H9 (cell line): ENCODE data around the gene RASA2. TPM values are rescaled to one million over a fixed set of nuclear protein-coding genes. Genes with fewer than 3 reads are reported as not detected.
A peak's percentile ranks its signal among the peaks of the same experiment; 100 is the strongest.

Experiments used
- DNase-seq: peaks from one replicate; pipeline ENCODE4 v3.0.0-alpha.2; 2017
- H2AFZ ChIP-seq: one replicate; pipeline ENCODE4 v1.6.1; 2013; ENCODE audit warnings: mild to moderate bottlenecking, low read length, control low read depth, moderate library complexity
- H2AK5ac ChIP-seq: 2 replicates; pipeline ENCODE4 v1.6.1; 2013; ENCODE audit warnings: low read length, control low read depth, mixed read lengths; ENCODE audit not compliant: insufficient read length
- H2BK120ac ChIP-seq: one replicate; pipeline ENCODE4 v1.6.1; 2013; ENCODE audit warnings: low read depth, mild to moderate bottlenecking, low read length, control low read depth, inconsistent platforms; ENCODE audit not compliant: poor library complexity, severe bottlenecking
- H2BK12ac ChIP-seq: 2 replicates; pipeline ENCODE4 v1.6.1; 2013; ENCODE audit warnings: low read length, control low read depth, mixed read lengths, low read depth; ENCODE audit not compliant: insufficient read length
- H2BK15ac ChIP-seq: 2 replicates; pipeline ENCODE4 v1.6.1; 2013; ENCODE audit warnings: low read depth, low read length, control low read depth
- H2BK20ac ChIP-seq: one replicate; pipeline ENCODE4 v1.6.1; 2013; ENCODE audit warnings: low read depth, mild to moderate bottlenecking, low read length, control low read depth, inconsistent platforms; ENCODE audit not compliant: poor library complexity, severe bottlenecking
- H2BK5ac ChIP-seq: 2 replicates; pipeline ENCODE4 v1.6.1; 2013; ENCODE audit warnings: low read length, control low read depth, mixed read lengths; ENCODE audit not compliant: insufficient read length
- H3K14ac ChIP-seq: 2 replicates; pipeline ENCODE4 v1.6.1; 2013; ENCODE audit warnings: low read length, control low read depth; ENCODE audit not compliant: insufficient read depth
- H3K18ac ChIP-seq: 2 replicates; pipeline ENCODE4 v1.6.1; 2013; ENCODE audit warnings: low read depth, mild to moderate bottlenecking, mixed read lengths, low read length, control low read depth; ENCODE audit not compliant: insufficient read length
- H3K23ac ChIP-seq: 2 replicates; pipeline ENCODE4 v1.6.1; 2013; ENCODE audit warnings: low read length, control low read depth, mixed read lengths, low read depth; ENCODE audit not compliant: insufficient read length
- H3K23me2 ChIP-seq: 2 replicates; pipeline ENCODE4 v1.6.1; 2013; ENCODE audit warnings: low read depth, mild to moderate bottlenecking, mixed read lengths, low read length, control low read depth; ENCODE audit not compliant: insufficient read length, poor library complexity, severe bottlenecking
- H3K27ac ChIP-seq: 2 replicates; pipeline ENCODE4 v1.5.1; 2013; ENCODE audit warnings: low read length, control low read depth, mixed read lengths, low read depth; ENCODE audit not compliant: insufficient read length
- H3K27me3 ChIP-seq: 2 replicates; pipeline ENCODE4 v1.6.1; 2013; ENCODE audit warnings: low read length, control low read depth, inconsistent platforms; ENCODE audit not compliant: insufficient read depth
- H3K4ac ChIP-seq: 2 replicates; pipeline ENCODE4 v1.6.1; 2013; ENCODE audit warnings: low read depth, mild to moderate bottlenecking, control low read depth, inconsistent platforms, low read length, moderate library complexity
- H3K4me1 ChIP-seq: 2 replicates; pipeline ENCODE4 v1.6.1; 2013; ENCODE audit warnings: low read length, control low read depth, inconsistent platforms; ENCODE audit not compliant: insufficient read depth
- H3K4me2 ChIP-seq: 2 replicates; pipeline ENCODE4 v1.6.1; 2013; ENCODE audit warnings: low read length, control low read depth, mixed read lengths; ENCODE audit not compliant: insufficient read length, insufficient read depth
- H3K56ac ChIP-seq: 2 replicates; pipeline ENCODE4 v1.6.1; 2013; ENCODE audit warnings: low read depth, mild to moderate bottlenecking, mixed read lengths, low read length, control low read depth; ENCODE audit not compliant: insufficient read length
- H3K79me1 ChIP-seq: 2 replicates; pipeline ENCODE4 v1.6.1; 2013; ENCODE audit warnings: low read depth, mild to moderate bottlenecking, moderate library complexity, low read length, control low read depth, inconsistent platforms; ENCODE audit not compliant: insufficient read depth, poor library complexity, severe bottlenecking
- H3K79me2 ChIP-seq: 2 replicates; pipeline ENCODE4 v1.6.1; 2013; ENCODE audit warnings: low read length, control low read depth, inconsistent platforms; ENCODE audit not compliant: insufficient read depth
- H3K9ac ChIP-seq: 2 replicates; pipeline ENCODE4 v1.6.1; 2013; ENCODE audit warnings: low read length, control low read depth, mixed read lengths; ENCODE audit not compliant: insufficient read length; ENCODE audit errors: extremely low read depth
- H3K9me3 ChIP-seq: one replicate; pipeline ENCODE4 v1.6.1; 2013; ENCODE audit warnings: low read depth, low read length, inconsistent platforms; ENCODE audit not compliant: control insufficient read depth
- H3T11ph ChIP-seq: one replicate; pipeline ENCODE4 v1.6.1; 2013; ENCODE audit warnings: mild to moderate bottlenecking, low read length, control low read depth, inconsistent platforms
- H4K20me1 ChIP-seq: one replicate; pipeline ENCODE4 v1.6.1; 2013; ENCODE audit not compliant: control insufficient read depth, insufficient read length, insufficient read depth
- H4K5ac ChIP-seq: 2 replicates; pipeline ENCODE4 v1.6.1; 2013; ENCODE audit warnings: low read depth, mild to moderate bottlenecking, mixed read lengths, low read length, control low read depth; ENCODE audit not compliant: insufficient read length
- H4K8ac ChIP-seq: replicated peaks from 2 replicates; pipeline ENCODE4 v1.6.1; 2013; ENCODE audit warnings: low read length, control low read depth, mixed read lengths, low read depth; ENCODE audit not compliant: insufficient read length
- H4K91ac ChIP-seq: 2 replicates; pipeline ENCODE4 v1.6.1; 2013; ENCODE audit warnings: low read depth, mild to moderate bottlenecking, moderate library complexity, mixed read lengths, low read length, control low read depth; ENCODE audit not compliant: insufficient read length
- H3K27ac Mint-ChIP-seq, 3 experiments: 2 replicates in 2 of 3; 3 replicates in 1 of 3; pipeline ENCODE4 v1.8.0; 2020 to 2021; ENCODE audit warnings: mixed read lengths in 3 of 3, mild to moderate bottlenecking in 1 of 3, moderate library complexity in 1 of 3
- H3K27me3 Mint-ChIP-seq: 2 replicates; pipeline ENCODE4 v1.8.0; 2021; ENCODE audit warnings: low read depth, mild to moderate bottlenecking, moderate library complexity, mixed read lengths
- H3K36me3 Mint-ChIP-seq, 3 experiments: 2 replicates in 2 of 3; 3 replicates in 1 of 3; pipeline ENCODE4 v1.8.0; 2020 to 2021; ENCODE audit warnings: low read depth in 3 of 3, mixed read lengths in 3 of 3; ENCODE audit not compliant: insufficient read depth in 1 of 3
- H3K4me1 Mint-ChIP-seq, 2 experiments: 2 replicates each; pipeline ENCODE4 v1.8.0; 2020; ENCODE audit warnings: mixed read lengths in 2 of 2
- H3K4me3 Mint-ChIP-seq, 2 experiments: 2 replicates in 1 of 2; 3 replicates in 1 of 2; pipeline ENCODE4 v1.8.0; 2020 to 2021; ENCODE audit warnings: mild to moderate bottlenecking in 2 of 2, mixed read lengths in 2 of 2, moderate library complexity in 1 of 2
- H3K9me3 Mint-ChIP-seq, 2 experiments: 2 replicates in 1 of 2; 3 replicates in 1 of 2; pipeline ENCODE4 v1.8.0; 2020; ENCODE audit warnings: mild to moderate bottlenecking in 2 of 2, mixed read lengths in 2 of 2, moderate library complexity in 1 of 2
- CTCF ChIP-seq: fragments of 200-600 bp; sonication (generic); conservative IDR thresholded peaks from 3 replicates; pipeline ENCODE4 v1.8.0; 2021; ENCODE audit warnings: antibody characterized with exemption, mild to moderate bottlenecking
- WGBS: extraction: QIAGEN DNeasy Blood & Tissue Kit; methylation state at CpG from one replicate; pipeline ENCODE4 v1.1.7; 2013; ENCODE audit warnings: missing lambda C conversion rate, low lambda C conversion rate, mixed read lengths; ENCODE audit not compliant: insufficient read length; ENCODE audit errors: extremely low coverage; 5-methylcytosine and 5-hydroxymethylcytosine counted together
- total RNA-seq: library from RNA; stranded (reverse); gene quantifications from 2 replicates; pipeline ENCODE4 v1.2.1, GENCODE V29; 2021

Gene RASA2
- total RNA-seq, 1 experiment from 2014 or later = 24.4 TPM

GRCh38 chr3:141605883-141606282 lies 119.1 kb downstream of the RASA2 start:
- H3K27me3 Mint-ChIP-seq = no peaks in the 10 kb centered on the region
- Histone ChIP-seq H2BK15ac (no peak overlapping the region), H2BK120ac (no peak overlapping the region), H3K23ac (no peak overlapping the region), H3K4me2 (no peak overlapping the region), H2BK5ac (no peak overlapping the region), H3K56ac (no peak overlapping the region), H4K5ac (no peak overlapping the region), H3K9me3 (no peaks in the 10 kb centered on the region), H4K20me1 (no peaks in the 10 kb centered on the region), H3K4ac (no peak overlapping the region), H2BK12ac (no peak overlapping the region), H3K79me2 (no peaks in the 10 kb centered on the region), H3K27ac (no peak overlapping the region), H2AK5ac (no peak overlapping the region), H4K8ac (no peak overlapping the region), H3K23me2 (no peaks in the 10 kb centered on the region), H2AFZ (no peak overlapping the region), H2BK20ac (no peak overlapping the region), H4K91ac (no peak overlapping the region), H3K4me1 (no peaks in the 10 kb centered on the region; the same call in 1 of the 2 replicates), H3K18ac (no peak overlapping the region), H3K9ac (no peak overlapping the region), H3K14ac (no peak overlapping the region), H3T11ph (no peak overlapping the region), H3K79me1 (no peaks in the 10 kb centered on the region), H3K27me3 (no peaks in the 10 kb centered on the region)
- no peak for DNase-seq
- peak overlapping the region in 1 of 3 experiments; percentile 4; a peak in 2 of 7 replicates for H3K27ac Mint-ChIP-seq
- no CpG with 5 or more reads among the region's 2 CpGs for WGBS
- H3K4me3 Mint-ChIP-seq = no peak overlapping the region
- TF ChIP-seq CTCF = no peak
- H3K4me1 Mint-ChIP-seq = peaks cover 4% of the 10 kb centered on the region in 2 experiments
- H3K9me3 Mint-ChIP-seq = peaks cover 8 to 10% of the 10 kb centered on the region in 2 experiments; a peak in 4 of 5 replicates
- peaks cover 10 to 32% (median 28%) of the 10 kb centered on the region in 3 experiments for H3K36me3 Mint-ChIP-seq
